ENCODE measurements around the gene CKS1B. TPM values are rescaled to one million over a fixed set of nuclear protein-coding genes. Genes with fewer than 3 reads are reported as not detected.

The CKS1B gene
- total and polyA plus RNA-seq, 2 donors (not counting 1 experiment from before 2014, with no cell fraction given) = 40.3 to 55.4 TPM

DNA sequence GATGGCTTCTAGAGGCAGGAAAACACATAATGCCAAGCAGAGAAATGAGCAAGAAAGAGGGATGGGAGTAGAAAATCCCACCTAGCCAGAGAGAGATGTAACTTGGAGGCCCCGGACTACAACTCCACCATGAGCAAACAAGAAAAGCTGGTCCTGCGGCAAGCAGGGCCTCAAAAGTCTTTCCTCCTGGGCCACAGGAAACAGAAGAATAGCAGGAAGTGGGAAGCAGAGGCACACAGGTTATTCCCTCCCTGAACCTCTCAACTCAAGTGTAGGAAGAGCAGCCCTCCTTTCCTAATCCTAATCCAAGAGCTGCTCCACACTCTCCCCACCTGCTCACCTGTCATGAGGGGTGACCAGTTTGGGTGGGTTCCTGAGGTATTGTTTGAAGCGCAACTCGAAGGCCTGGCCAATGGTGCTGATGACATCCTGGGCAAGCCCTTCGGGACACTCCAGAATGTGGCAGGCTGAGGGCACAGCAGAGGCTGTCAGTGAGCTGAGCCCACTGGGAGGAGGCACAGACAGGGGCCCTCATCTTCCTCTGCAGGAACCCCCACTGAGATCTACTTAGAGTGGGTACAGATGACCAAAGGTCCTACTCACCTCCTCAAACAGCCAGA is 7.0 kb upstream of the CKS1B start:
- Histone ChIP-seq H3K9me3 (ENCODE audit: control insufficient read depth, insufficient read depth, low read depth, low read length) (no peaks in the 10 kb centered on the region), H2AFZ (ENCODE audit: low read length) (no peak overlapping the region), H3K79me2 (ENCODE audit: control insufficient read depth, insufficient read depth, low read length) (peaks cover 56% of the 10 kb centered on the region), H3K27ac (ENCODE audit: insufficient read depth, low read length) (no peak overlapping the region), H3K36me3 (ENCODE audit: control insufficient read depth, insufficient read depth, low read length) (peaks cover 34% of the 10 kb centered on the region), H4K20me1 (ENCODE audit: control insufficient read depth, extremely low read depth, insufficient read depth, low read length) (no peaks in the 10 kb centered on the region), H3K4me2 (ENCODE audit: extremely low read depth, insufficient read depth, low read length) (peak overlapping the region; percentile 27), H3K4me3 (replicated peaks in 1 of 4; ENCODE audit: control extremely low read depth in 1 of 4, insufficient read depth in 1 of 4, low read depth in 3 of 4, low read length in 4 of 4) (peak overlapping the region in 2 of 4 experiments; percentile 24 to 86), H3K27me3 (ENCODE audit: control insufficient read depth, insufficient read depth, low read length) (no peaks in the 10 kb centered on the region), H3K9ac (ENCODE audit: insufficient read depth, low read length) (no peak overlapping the region), H3K4me1 (ENCODE audit: control insufficient read depth, extremely low read depth, insufficient read depth, low read length) (peaks cover 20% of the 10 kb centered on the region)
- no peak for TF ChIP-seq EZH2 (IDR thresholded peaks at IDR 0.05; ENCODE audit: low read length, missing control alignments)
- TF ChIP-seq, protein P1, sequence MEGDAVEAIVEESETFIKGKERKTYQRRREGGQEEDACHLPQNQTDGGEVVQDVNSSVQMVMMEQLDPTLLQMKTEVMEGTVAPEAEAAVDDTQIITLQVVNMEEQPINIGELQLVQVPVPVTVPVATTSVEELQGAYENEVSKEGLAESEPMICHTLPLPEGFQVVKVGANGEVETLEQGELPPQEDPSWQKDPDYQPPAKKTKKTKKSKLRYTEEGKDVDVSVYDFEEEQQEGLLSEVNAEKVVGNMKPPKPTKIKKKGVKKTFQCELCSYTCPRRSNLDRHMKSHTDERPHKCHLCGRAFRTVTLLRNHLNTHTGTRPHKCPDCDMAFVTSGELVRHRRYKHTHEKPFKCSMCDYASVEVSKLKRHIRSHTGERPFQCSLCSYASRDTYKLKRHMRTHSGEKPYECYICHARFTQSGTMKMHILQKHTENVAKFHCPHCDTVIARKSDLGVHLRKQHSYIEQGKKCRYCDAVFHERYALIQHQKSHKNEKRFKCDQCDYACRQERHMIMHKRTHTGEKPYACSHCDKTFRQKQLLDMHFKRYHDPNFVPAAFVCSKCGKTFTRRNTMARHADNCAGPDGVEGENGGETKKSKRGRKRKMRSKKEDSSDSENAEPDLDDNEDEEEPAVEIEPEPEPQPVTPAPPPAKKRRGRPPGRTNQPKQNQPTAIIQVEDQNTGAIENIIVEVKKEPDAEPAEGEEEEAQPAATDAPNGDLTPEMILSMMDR (conservative IDR thresholded peaks at IDR 0.05 in 1 of 2, IDR thresholded peaks at IDR 0.05 in 1 of 2; ENCODE audit: low read depth in 1 of 2, low read length in 2 of 2) = no peak
- DNase-seq (ENCODE audit: low read depth in 2 of 2) = no peak

DNA sequence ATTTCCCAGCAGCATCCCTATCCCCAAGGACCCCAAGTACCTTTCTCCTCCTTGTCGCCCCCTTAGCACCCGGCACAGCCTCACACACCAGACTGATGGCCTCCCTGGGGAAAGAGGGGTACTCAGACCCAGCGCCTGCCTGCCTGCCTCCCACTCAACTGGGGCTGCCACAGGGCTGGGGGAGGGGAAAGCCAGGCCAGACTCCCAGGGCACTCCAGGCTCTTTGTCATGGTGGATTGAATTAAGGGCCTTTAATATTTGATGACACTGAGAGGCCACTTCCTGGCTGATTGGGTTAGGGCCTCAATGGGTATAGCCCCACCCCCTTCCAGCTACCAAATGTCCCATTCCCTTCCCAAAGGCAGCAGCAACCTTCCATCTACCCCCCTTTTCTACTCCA is 5.8 kb upstream of the CKS1B start:
- Histone ChIP-seq H4K20me1 (ENCODE audit: control insufficient read depth, extremely low read depth, insufficient read depth, low read length) (no peaks in the 10 kb centered on the region), H3K36me3 (ENCODE audit: control insufficient read depth, insufficient read depth, low read length) (peaks cover 30% of the 10 kb centered on the region), H3K27ac (ENCODE audit: insufficient read depth, low read length) (peak overlapping the region; percentile 94), H3K4me3 (replicated peaks in 1 of 4; ENCODE audit: control extremely low read depth in 1 of 4, insufficient read depth in 1 of 4, low read depth in 3 of 4, low read length in 4 of 4) (peak overlapping the region; percentile 60 to 92 (median 82)), H3K4me2 (ENCODE audit: extremely low read depth, insufficient read depth, low read length) (peak overlapping the region; percentile 85), H2AFZ (ENCODE audit: low read length) (no peak overlapping the region), H3K9me3 (ENCODE audit: control insufficient read depth, insufficient read depth, low read depth, low read length) (no peaks in the 10 kb centered on the region), H3K9ac (ENCODE audit: insufficient read depth, low read length) (peak overlapping the region; percentile 36), H3K79me2 (ENCODE audit: control insufficient read depth, insufficient read depth, low read length) (peaks cover 56% of the 10 kb centered on the region), H3K27me3 (ENCODE audit: control insufficient read depth, insufficient read depth, low read length) (no peaks in the 10 kb centered on the region), H3K4me1 (ENCODE audit: control insufficient read depth, extremely low read depth, insufficient read depth, low read length) (peaks cover 26% of the 10 kb centered on the region)
- TF ChIP-seq, protein P1 (conservative IDR thresholded peaks at IDR 0.05 in 1 of 2, IDR thresholded peaks at IDR 0.05 in 1 of 2; ENCODE audit: low read depth in 1 of 2, low read length in 2 of 2) = no peak
- no peak for TF ChIP-seq EZH2 (IDR thresholded peaks at IDR 0.05; ENCODE audit: low read length, missing control alignments)
- DNase-seq (ENCODE audit: low read depth in 2 of 2) = no peak

DNA sequence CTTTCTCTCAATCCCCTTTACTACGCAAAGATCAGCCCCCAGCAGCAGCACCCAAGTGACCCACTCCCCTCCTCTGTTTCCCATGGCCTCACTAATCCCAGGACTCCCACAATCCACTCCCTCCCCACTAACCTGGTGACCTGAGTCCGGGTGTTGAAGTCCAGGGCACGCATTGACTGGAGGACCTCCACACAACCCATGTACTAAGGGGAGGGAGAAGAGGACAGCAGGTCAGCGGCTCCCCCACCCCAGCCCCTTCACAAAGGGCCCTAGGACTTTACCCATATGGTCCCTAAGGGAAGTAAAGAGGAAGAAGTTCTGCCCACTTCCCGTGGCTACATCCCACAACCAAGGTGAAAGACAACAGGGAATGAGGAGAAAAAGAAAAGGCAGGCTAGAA is 5.2 kb upstream of the CKS1B start:
- H3K4me3 ChIP-seq (replicated peaks in 1 of 4; ENCODE audit: control extremely low read depth in 1 of 4, insufficient read depth in 1 of 4, low read depth in 3 of 4, low read length in 4 of 4) = peak overlapping the region; percentile 60 to 92 (median 82)
- H3K36me3 ChIP-seq (ENCODE audit: control insufficient read depth, insufficient read depth, low read length) = peaks cover 29% of the 10 kb centered on the region
- TF ChIP-seq, protein P1 (conservative IDR thresholded peaks at IDR 0.05 in 1 of 2, IDR thresholded peaks at IDR 0.05 in 1 of 2; ENCODE audit: low read depth in 1 of 2, low read length in 2 of 2) = no peak
- peak overlapping the region; percentile 85 for H3K4me2 ChIP-seq (ENCODE audit: extremely low read depth, insufficient read depth, low read length)
- H3K9ac ChIP-seq (ENCODE audit: insufficient read depth, low read length) = peak overlapping the region; percentile 36
- peaks cover 56% of the 10 kb centered on the region for H3K79me2 ChIP-seq (ENCODE audit: control insufficient read depth, insufficient read depth, low read length)
- DNase-seq (ENCODE audit: low read depth in 2 of 2) = no peak
- no peaks in the 10 kb centered on the region for H3K27me3 ChIP-seq (ENCODE audit: control insufficient read depth, insufficient read depth, low read length)
- H3K9me3 ChIP-seq (ENCODE audit: control insufficient read depth, insufficient read depth, low read depth, low read length) = no peaks in the 10 kb centered on the region
- H3K4me1 ChIP-seq (ENCODE audit: control insufficient read depth, extremely low read depth, insufficient read depth, low read length) = peaks cover 26% of the 10 kb centered on the region
- no peaks in the 10 kb centered on the region for H4K20me1 ChIP-seq (ENCODE audit: control insufficient read depth, extremely low read depth, insufficient read depth, low read length)
- H3K27ac ChIP-seq (ENCODE audit: insufficient read depth, low read length) = peak overlapping the region; percentile 94
- no peak overlapping the region for H2AFZ ChIP-seq (ENCODE audit: low read length)

Measured in fibroblast of lung (primary cell).